Measurements from ENCODE around the gene NFIX.

The NFIX gene

GRCh38 chr19:13089139-13089856, 94.0 kb downstream of the NFIX start:
- no peak overlapping the region for H3K9ac ChIP-seq (ENCODE audit: low read length)
- H3K27me3 ChIP-seq (ENCODE audit: control insufficient read depth, insufficient read depth, low read length), result no peaks in the 10 kb centered on the region
- H3K36me3 ChIP-seq (ENCODE audit: control insufficient read depth, insufficient read depth, low read length), result no peaks in the 10 kb centered on the region
- H3K9me3 ChIP-seq (ENCODE audit: control insufficient read depth, low read length), result no peaks in the 10 kb centered on the region
- H3K4me3 ChIP-seq (ENCODE audit: low read length), result no peak overlapping the region
- H3K4me1 ChIP-seq (ENCODE audit: control insufficient read depth, insufficient read depth, low read length), result peaks cover 24% of the 10 kb centered on the region

DNA sequence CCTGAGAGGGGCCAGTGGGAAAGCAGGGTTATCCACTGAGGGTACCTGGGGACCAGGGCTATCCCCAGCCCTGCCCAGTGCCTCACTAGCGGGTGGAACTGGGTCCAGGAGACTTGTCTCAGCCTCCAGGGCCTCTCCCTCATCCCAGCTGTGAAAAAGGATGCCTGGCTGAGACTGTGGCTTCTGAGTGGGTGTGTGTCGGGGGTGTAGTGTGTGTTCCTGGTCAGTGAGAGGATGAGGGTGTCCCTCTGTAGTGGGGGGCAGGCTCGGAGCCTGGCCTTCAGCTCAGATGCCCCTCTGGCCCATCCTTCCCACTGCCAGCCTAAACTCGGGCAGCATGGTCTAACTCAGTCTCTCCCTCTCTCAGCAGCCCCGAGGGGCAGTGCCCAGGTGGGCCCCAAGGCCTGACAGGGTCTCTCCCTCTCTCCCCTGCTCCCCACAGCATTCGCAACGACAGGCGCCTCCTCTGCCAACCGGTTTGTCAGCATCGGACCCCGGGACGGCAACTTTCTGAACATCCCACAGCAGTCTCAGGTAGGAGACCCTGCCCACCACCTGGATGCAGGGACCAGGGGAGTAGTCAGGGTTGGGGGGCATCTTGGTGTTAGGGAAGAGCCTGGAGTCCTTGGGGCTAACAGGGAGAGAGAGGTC, 94.7 kb downstream of the NFIX start:
- Histone ChIP-seq H3K4me1 (ENCODE audit: control insufficient read depth, insufficient read depth, low read length) (peaks cover 25% of the 10 kb centered on the region), H3K9ac (ENCODE audit: low read length) (no peak overlapping the region), H3K27me3 (ENCODE audit: control insufficient read depth, insufficient read depth, low read length) (no peaks in the 10 kb centered on the region), H3K36me3 (ENCODE audit: control insufficient read depth, insufficient read depth, low read length) (no peaks in the 10 kb centered on the region), H3K4me3 (ENCODE audit: low read length) (no peak overlapping the region), H3K9me3 (ENCODE audit: control insufficient read depth, low read length) (no peaks in the 10 kb centered on the region)

GRCh38 chr19:13090511-13091231, 95.4 kb downstream of the NFIX start:
- no peaks in the 10 kb centered on the region for H3K9me3 ChIP-seq (ENCODE audit: control insufficient read depth, low read length)
- peaks cover 20% of the 10 kb centered on the region for H3K4me1 ChIP-seq (ENCODE audit: control insufficient read depth, insufficient read depth, low read length)
- no peak overlapping the region for H3K4me3 ChIP-seq (ENCODE audit: low read length)
- no peaks in the 10 kb centered on the region for H3K36me3 ChIP-seq (ENCODE audit: control insufficient read depth, insufficient read depth, low read length)
- H3K27me3 ChIP-seq (ENCODE audit: control insufficient read depth, insufficient read depth, low read length), result no peaks in the 10 kb centered on the region
- H3K9ac ChIP-seq (ENCODE audit: low read length), result no peak overlapping the region

- H3K27me3 ChIP-seq (ENCODE audit: control insufficient read depth, insufficient read depth, low read length), result no peaks in the 10 kb centered on the region
- no peak overlapping the region for H3K4me3 ChIP-seq (ENCODE audit: low read length)
- H3K36me3 ChIP-seq (ENCODE audit: control insufficient read depth, insufficient read depth, low read length), result no peaks in the 10 kb centered on the region
- peaks cover 17% of the 10 kb centered on the region for H3K4me1 ChIP-seq (ENCODE audit: control insufficient read depth, insufficient read depth, low read length)
- H3K9me3 ChIP-seq (ENCODE audit: control insufficient read depth, low read length), result no peaks in the 10 kb centered on the region
- H3K9ac ChIP-seq (ENCODE audit: low read length), result no peak overlapping the region
Observed at GRCh38 chr19:13091400-13092157, 96.3 kb downstream of the NFIX start.

GRCh38 chr19:13092158-13092543, 96.9 kb downstream of the NFIX start:
- H3K9ac ChIP-seq (ENCODE audit: low read length), result no peak overlapping the region
- no peak overlapping the region for H3K4me3 ChIP-seq (ENCODE audit: low read length)
- no peaks in the 10 kb centered on the region for H3K9me3 ChIP-seq (ENCODE audit: control insufficient read depth, low read length)
- peaks cover 17% of the 10 kb centered on the region for H3K4me1 ChIP-seq (ENCODE audit: control insufficient read depth, insufficient read depth, low read length)
- H3K36me3 ChIP-seq (ENCODE audit: control insufficient read depth, insufficient read depth, low read length), result no peaks in the 10 kb centered on the region
- H3K27me3 ChIP-seq (ENCODE audit: control insufficient read depth, insufficient read depth, low read length), result no peaks in the 10 kb centered on the region

GRCh38 chr19:13092606-13093235, 97.4 kb downstream of the NFIX start:
- H3K4me3 ChIP-seq (ENCODE audit: low read length), result no peak overlapping the region
- no peaks in the 10 kb centered on the region for H3K36me3 ChIP-seq (ENCODE audit: control insufficient read depth, insufficient read depth, low read length)
- no peaks in the 10 kb centered on the region for H3K9me3 ChIP-seq (ENCODE audit: control insufficient read depth, low read length)
- H3K4me1 ChIP-seq (ENCODE audit: control insufficient read depth, insufficient read depth, low read length), result peaks cover 17% of the 10 kb centered on the region
- no peaks in the 10 kb centered on the region for H3K27me3 ChIP-seq (ENCODE audit: control insufficient read depth, insufficient read depth, low read length)
- H3K9ac ChIP-seq (ENCODE audit: low read length), result no peak overlapping the region

GRCh38 chr19:13093407-13094105, 98.3 kb downstream of the NFIX start:
- Histone ChIP-seq H3K36me3 (ENCODE audit: control insufficient read depth, insufficient read depth, low read length) (no peaks in the 10 kb centered on the region), H3K9ac (ENCODE audit: low read length) (peak overlapping the region; percentile 41)

GRCh38 chr19:13094106-13094504, 98.8 kb downstream of the NFIX start:
- Histone ChIP-seq H3K9me3 (ENCODE audit: control insufficient read depth, low read length) (no peaks in the 10 kb centered on the region), H3K4me1 (ENCODE audit: control insufficient read depth, insufficient read depth, low read length) (peaks cover 26% of the 10 kb centered on the region), H3K9ac (ENCODE audit: low read length) (peak overlapping the region; percentile 41), H3K36me3 (ENCODE audit: control insufficient read depth, insufficient read depth, low read length) (no peaks in the 10 kb centered on the region), H3K27me3 (ENCODE audit: control insufficient read depth, insufficient read depth, low read length) (no peaks in the 10 kb centered on the region), H3K4me3 (ENCODE audit: low read length) (no peak overlapping the region)

More at GRCh38 chr19:13093407-13094105, 98.3 kb downstream of the NFIX start:
- Histone ChIP-seq H3K9me3 (ENCODE audit: control insufficient read depth, low read length) (no peaks in the 10 kb centered on the region), H3K4me3 (ENCODE audit: low read length) (no peak overlapping the region), H3K27me3 (ENCODE audit: control insufficient read depth, insufficient read depth, low read length) (no peaks in the 10 kb centered on the region), H3K4me1 (ENCODE audit: control insufficient read depth, insufficient read depth, low read length) (peaks cover 21% of the 10 kb centered on the region)

- H3K4me3 ChIP-seq (ENCODE audit: low read length), result no peak overlapping the region
- H3K36me3 ChIP-seq (ENCODE audit: control insufficient read depth, insufficient read depth, low read length), result no peaks in the 10 kb centered on the region
- no peaks in the 10 kb centered on the region for H3K9me3 ChIP-seq (ENCODE audit: control insufficient read depth, low read length)
- no peak overlapping the region for H3K9ac ChIP-seq (ENCODE audit: low read length)
- H3K4me1 ChIP-seq (ENCODE audit: control insufficient read depth, insufficient read depth, low read length), result peaks cover 33% of the 10 kb centered on the region
- no peaks in the 10 kb centered on the region for H3K27me3 ChIP-seq (ENCODE audit: control insufficient read depth, insufficient read depth, low read length)
Observed at GRCh38 chr19:13094771-13095392, 99.6 kb downstream of the NFIX start.

DNA sequence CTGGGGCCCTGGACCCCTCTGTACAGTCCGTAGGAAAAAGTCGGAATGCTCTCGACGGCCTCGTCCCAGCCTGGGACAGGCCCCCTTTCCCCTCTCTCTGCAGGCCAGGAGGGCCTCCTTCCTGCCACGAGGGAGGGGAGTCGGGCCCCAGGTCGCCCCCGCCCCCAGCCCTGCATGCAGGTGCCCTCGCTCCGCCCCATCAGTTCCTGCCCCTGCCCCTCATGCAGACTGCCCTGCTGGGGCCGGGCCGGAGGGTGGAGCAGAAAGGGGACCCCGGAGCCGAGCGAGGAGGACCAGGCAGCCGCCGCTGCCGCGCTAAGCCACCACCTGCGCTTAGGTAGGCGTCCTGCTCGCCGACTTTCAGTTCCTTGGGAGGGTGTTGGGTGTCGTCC, 100.1 kb downstream of the NFIX start:
- Histone ChIP-seq H3K4me3 (ENCODE audit: low read length) (no peak overlapping the region), H3K4me1 (ENCODE audit: control insufficient read depth, insufficient read depth, low read length) (peaks cover 37% of the 10 kb centered on the region), H3K9me3 (ENCODE audit: control insufficient read depth, low read length) (no peaks in the 10 kb centered on the region)

More for the DNA sequence above, 100.1 kb downstream of the NFIX start:
- no peak overlapping the region for H3K9ac ChIP-seq (ENCODE audit: low read length)
- H3K27me3 ChIP-seq (ENCODE audit: control insufficient read depth, insufficient read depth, low read length), result no peaks in the 10 kb centered on the region
- H3K36me3 ChIP-seq (ENCODE audit: control insufficient read depth, insufficient read depth, low read length), result no peaks in the 10 kb centered on the region
